NOMO-1 treated with DMSO at 0.1 percent for 48 hours (cell line): ENCODE measurements around the gene ZAP70.

Source experiments
- DNase-seq: peaks from one replicate; lab custom pipeline; 2025; ENCODE audit not compliant: unreplicated experiment; lab: John Stamatoyannopoulos, UW

Gene ZAP70

GRCh38 chr2:97715951-97716694 is 2.7 kb downstream of the ZAP70 start:
- DNase-seq, result no peak

- no peak for DNase-seq
Measured at GRCh38 chr2:97716695-97717612, 3.6 kb downstream of the ZAP70 start.

GRCh38 chr2:97717613-97717995 is 4.2 kb downstream of the ZAP70 start:
- DNase-seq, result no peak

- DNase-seq, result no peak
Measured at GRCh38 chr2:97718051-97718882, 4.9 kb downstream of the ZAP70 start.

GRCh38 chr2:97718942-97719341 is 5.6 kb downstream of the ZAP70 start:
- no peak for DNase-seq

- no peak for DNase-seq
Measured at GRCh38 chr2:97719362-97720155, 6.2 kb downstream of the ZAP70 start.

- no peak for DNase-seq
Measured at GRCh38 chr2:97720746-97721145, 7.4 kb downstream of the ZAP70 start.

- no peak for DNase-seq
Measured at GRCh38 chr2:97722227-97722626, 8.9 kb downstream of the ZAP70 start.

- DNase-seq, result no peak
Measured at GRCh38 chr2:97723156-97724072, 10.0 kb downstream of the ZAP70 start.

GRCh38 chr2:97724073-97724410 is 10.7 kb downstream of the ZAP70 start:
- DNase-seq, result no peak

GRCh38 chr2:97724501-97724900 is 11.1 kb downstream of the ZAP70 start:
- no peak for DNase-seq

GRCh38 chr2:97724946-97725688 is 11.7 kb downstream of the ZAP70 start:
- DNase-seq, result no peak

- DNase-seq, result no peak
Measured at GRCh38 chr2:97726261-97727064, 13.1 kb downstream of the ZAP70 start.

GRCh38 chr2:97727296-97727695 is 13.9 kb downstream of the ZAP70 start:
- no peak for DNase-seq

GRCh38 chr2:97728091-97728731 is 14.8 kb downstream of the ZAP70 start:
- no peak for DNase-seq

- no peak for DNase-seq
Measured at GRCh38 chr2:97730245-97730644, 16.9 kb downstream of the ZAP70 start.

- DNase-seq, result no peak
Measured at GRCh38 chr2:97731274-97732020, 18.1 kb downstream of the ZAP70 start.
